ENCODE measurements around the gene CCDC7.

Gene CCDC7

GRCh38 chr10:32687546-32687945 is 241.6 kb downstream of the CCDC7 start:
- no peak for TF ChIP-seq CTCF (IDR thresholded peaks at IDR 0.05)

DNA sequence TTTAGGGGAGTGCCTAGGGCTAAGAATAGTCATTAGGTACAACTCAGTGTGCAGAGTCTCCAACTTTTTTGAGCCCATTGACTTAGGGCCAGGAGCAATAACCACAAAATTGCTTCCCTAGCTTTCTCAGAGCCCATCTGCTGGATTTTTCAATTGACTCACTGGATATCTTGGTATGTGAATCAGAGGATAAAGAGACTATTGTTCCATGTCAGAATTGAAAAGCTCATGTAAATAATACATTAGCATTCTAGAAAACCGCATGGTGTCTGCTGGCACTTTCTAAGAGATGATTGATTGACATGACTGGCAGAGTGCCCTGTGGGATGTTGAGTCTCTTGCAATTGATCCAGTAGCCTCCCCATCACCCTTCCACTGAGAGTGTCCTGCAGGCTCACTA is 246.2 kb downstream of the CCDC7 start:
- TF ChIP-seq CTCF (IDR thresholded peaks at IDR 0.05), result no peak

- TF ChIP-seq CTCF (IDR thresholded peaks at IDR 0.05), result no peak
These were observed 247.6 kb downstream of the CCDC7 start for GRCh38 chr10:32693441-32693979.

GRCh38 chr10:32713560-32713959 is 267.6 kb downstream of the CCDC7 start:
- peak; percentile 39; the same call in 1 of the 2 replicates for TF ChIP-seq CTCF (IDR thresholded peaks at IDR 0.05)

DNA sequence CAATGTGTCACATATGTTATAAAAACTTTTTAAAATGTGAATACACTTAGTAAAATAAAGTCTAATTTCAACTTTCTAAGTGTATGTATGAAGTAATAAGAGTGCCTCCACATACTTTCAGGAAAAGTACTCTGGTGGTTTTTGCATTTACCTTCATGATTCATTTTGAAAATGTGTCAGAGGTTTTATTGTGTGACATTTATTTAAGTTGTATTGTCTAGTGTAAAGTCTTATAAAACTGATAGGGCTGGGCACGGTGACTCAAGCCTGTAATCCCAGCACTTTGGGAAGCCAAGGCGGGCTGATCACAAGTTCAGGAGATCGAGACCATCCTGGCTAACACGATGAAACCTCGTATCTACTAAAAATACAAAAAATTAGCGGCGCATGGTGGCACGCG is 285.6 kb downstream of the CCDC7 start:
- no peak for TF ChIP-seq CTCF (IDR thresholded peaks at IDR 0.05)

- TF ChIP-seq CTCF (IDR thresholded peaks at IDR 0.05), result no peak
These were observed 293.0 kb downstream of the CCDC7 start for GRCh38 chr10:32738958-32739357.

- no peak for TF ChIP-seq CTCF (IDR thresholded peaks at IDR 0.05)
These were observed 298.4 kb downstream of the CCDC7 start for GRCh38 chr10:32744321-32744720.

- no peak for TF ChIP-seq CTCF (IDR thresholded peaks at IDR 0.05)
These were observed 300.9 kb downstream of the CCDC7 start for GRCh38 chr10:32746869-32747268.
